WERI-Rb-1 (cell line): Measurements from ENCODE around the gene MICALL2.

Experiments
- DNase-seq: peaks from one replicate; pipeline ENCODE4 v3.0.0-alpha.2; 2020
- H3K27ac ChIP-seq: fragments of 250-450 bp; sonication (Bioruptor Pico); 2 replicates; pipeline ENCODE4 v1.5.1; 2020; ENCODE audit warnings: mild to moderate bottlenecking, moderate library complexity
- H3K27me3 ChIP-seq: fragments of 250-450 bp; sonication (Bioruptor Pico); 2 replicates; pipeline ENCODE4 v1.5.1; 2021; ENCODE audit warnings: mild to moderate bottlenecking, low read depth, moderate library complexity; ENCODE audit not compliant: insufficient read depth, severe bottlenecking
- H3K36me3 ChIP-seq: fragments of 250-450 bp; sonication (Bioruptor Pico); 2 replicates; pipeline ENCODE4 v1.5.1; 2020; ENCODE audit warnings: mild to moderate bottlenecking, moderate library complexity
- H3K4me3 ChIP-seq: 2 replicates; pipeline ENCODE4 v1.5.1; 2011; ENCODE audit warnings: low read depth, mild to moderate bottlenecking, control low read depth, low read length
- H3K9me3 ChIP-seq: fragments of 250-450 bp; sonication (Bioruptor Pico); 2 replicates; pipeline ENCODE4 v1.5.1; 2021; ENCODE audit warnings: mild to moderate bottlenecking, moderate library complexity; ENCODE audit not compliant: severe bottlenecking
- TF ChIP-seq, protein P1 (sequence below): IDR thresholded peaks from 2 replicates; pipeline ENCODE4 v1.5.1; 2011; ENCODE audit warnings: low read depth, mild to moderate bottlenecking, control low read depth, inconsistent platforms, low read length

The MICALL2 gene

DNA sequence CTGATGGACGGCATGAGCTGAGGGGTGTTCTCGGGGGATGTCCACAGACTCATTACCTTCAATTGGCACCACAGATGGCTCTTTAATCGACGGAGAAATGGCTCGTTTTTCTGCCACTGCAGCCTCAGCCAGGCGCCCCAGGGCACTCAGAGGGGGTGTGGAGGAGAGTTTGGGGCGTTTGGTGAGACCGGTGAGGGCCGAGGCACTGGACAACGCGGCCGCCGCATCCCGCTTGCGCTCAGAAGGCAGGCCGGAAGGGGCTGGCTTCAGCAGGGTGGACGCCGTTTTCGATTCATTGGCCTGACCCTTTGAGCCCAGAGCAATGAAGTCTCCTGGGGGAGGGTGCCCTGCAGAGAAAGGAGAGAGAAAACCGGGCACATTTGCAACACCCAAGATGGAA is 43.6 kb upstream of the MICALL2 start:
- Histone ChIP-seq H3K9me3 (no peaks in the 10 kb centered on the region), H3K27me3 (no peaks in the 10 kb centered on the region), H3K4me3 (no peak overlapping the region), H3K27ac (no peak overlapping the region), H3K36me3 (peaks cover 42% of the 10 kb centered on the region)
- TF ChIP-seq, protein P1, sequence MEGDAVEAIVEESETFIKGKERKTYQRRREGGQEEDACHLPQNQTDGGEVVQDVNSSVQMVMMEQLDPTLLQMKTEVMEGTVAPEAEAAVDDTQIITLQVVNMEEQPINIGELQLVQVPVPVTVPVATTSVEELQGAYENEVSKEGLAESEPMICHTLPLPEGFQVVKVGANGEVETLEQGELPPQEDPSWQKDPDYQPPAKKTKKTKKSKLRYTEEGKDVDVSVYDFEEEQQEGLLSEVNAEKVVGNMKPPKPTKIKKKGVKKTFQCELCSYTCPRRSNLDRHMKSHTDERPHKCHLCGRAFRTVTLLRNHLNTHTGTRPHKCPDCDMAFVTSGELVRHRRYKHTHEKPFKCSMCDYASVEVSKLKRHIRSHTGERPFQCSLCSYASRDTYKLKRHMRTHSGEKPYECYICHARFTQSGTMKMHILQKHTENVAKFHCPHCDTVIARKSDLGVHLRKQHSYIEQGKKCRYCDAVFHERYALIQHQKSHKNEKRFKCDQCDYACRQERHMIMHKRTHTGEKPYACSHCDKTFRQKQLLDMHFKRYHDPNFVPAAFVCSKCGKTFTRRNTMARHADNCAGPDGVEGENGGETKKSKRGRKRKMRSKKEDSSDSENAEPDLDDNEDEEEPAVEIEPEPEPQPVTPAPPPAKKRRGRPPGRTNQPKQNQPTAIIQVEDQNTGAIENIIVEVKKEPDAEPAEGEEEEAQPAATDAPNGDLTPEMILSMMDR: no peak
- no peak for DNase-seq

DNA sequence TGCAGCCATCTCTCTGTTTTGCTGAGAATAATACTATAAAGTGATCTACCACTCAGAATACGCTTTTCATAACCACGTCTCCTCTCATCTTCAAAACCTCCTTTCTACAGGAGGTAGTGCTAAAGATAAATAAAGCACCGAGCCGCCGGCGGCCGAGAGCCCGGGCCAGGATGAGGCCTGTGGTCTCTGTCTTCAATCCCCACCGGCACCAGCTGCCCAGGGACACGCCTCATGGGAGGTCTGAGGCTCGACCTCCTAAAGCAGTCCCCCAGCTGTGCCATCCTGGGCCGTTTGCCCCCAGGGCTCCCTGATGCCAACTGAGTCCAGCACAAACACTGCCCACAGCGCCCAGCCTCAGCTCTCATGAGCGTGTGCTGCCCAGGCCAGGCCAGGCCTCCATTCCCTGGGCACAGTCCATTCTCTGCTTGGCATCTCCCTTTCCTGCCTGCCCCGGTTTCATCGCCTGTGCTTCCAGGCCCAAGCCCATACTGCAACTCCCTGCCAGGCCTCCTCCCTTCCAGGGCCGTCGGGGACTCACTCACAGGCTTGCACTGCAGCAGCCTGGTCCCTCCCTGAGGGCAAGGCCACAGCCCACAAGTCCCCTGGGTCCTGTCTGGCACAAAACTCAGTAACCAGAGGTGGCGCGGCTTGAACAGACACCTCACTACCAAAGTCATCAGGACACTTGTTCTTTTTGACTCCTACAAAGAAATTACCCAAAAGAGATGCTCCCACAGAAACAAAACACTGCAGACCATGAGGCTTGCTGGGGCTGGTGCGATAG is 42.4 kb upstream of the MICALL2 start:
- Histone ChIP-seq H3K36me3 (peaks cover 54% of the 10 kb centered on the region), H3K27ac (no peak overlapping the region), H3K27me3 (no peaks in the 10 kb centered on the region), H3K9me3 (no peaks in the 10 kb centered on the region), H3K4me3 (no peak overlapping the region)
- TF ChIP-seq, protein P1: no peak
- DNase-seq: no peak

DNA sequence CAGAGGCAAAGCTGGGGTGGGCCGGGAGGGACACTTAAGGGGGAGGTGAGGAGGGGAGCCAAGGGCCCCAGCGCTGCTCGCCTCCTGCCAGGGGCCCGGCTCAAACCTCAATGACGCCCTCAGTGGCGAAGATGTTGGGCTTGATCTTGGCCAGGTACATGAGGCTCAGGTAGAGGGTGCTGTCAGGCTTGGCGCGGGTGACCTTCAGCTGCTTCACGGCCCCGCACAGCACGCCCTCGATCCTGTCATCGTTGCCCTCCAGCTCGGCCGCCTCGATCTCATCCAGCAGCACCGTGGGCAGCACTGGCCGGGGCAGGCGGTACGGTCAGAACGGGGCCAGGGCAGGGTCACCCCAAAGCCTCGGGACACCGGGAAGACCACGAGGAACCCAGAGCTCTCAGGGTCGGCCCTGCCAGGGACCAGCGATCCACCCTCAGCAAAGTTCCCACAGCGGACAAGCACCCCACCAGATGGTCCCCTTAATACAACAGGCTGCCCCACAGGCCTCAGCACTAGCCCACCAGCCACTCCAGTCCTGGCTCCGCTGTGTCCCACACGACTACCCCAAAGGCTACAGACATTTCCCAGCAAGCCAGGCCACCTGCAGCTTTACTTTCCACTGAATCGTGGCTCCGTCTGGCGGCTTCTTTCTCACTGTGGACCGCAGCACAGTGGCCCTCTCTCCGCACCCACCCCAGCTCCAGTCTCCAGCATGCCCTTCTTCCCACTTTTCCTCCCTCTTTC is 41.0 kb upstream of the MICALL2 start:
- H3K36me3 ChIP-seq: peaks cover 63% of the 10 kb centered on the region
- H3K27me3 ChIP-seq: no peaks in the 10 kb centered on the region
- no peak overlapping the region for H3K4me3 ChIP-seq
- H3K27ac ChIP-seq: no peak overlapping the region
- TF ChIP-seq, protein P1: no peak
- DNase-seq: no peak
- no peaks in the 10 kb centered on the region for H3K9me3 ChIP-seq

DNA sequence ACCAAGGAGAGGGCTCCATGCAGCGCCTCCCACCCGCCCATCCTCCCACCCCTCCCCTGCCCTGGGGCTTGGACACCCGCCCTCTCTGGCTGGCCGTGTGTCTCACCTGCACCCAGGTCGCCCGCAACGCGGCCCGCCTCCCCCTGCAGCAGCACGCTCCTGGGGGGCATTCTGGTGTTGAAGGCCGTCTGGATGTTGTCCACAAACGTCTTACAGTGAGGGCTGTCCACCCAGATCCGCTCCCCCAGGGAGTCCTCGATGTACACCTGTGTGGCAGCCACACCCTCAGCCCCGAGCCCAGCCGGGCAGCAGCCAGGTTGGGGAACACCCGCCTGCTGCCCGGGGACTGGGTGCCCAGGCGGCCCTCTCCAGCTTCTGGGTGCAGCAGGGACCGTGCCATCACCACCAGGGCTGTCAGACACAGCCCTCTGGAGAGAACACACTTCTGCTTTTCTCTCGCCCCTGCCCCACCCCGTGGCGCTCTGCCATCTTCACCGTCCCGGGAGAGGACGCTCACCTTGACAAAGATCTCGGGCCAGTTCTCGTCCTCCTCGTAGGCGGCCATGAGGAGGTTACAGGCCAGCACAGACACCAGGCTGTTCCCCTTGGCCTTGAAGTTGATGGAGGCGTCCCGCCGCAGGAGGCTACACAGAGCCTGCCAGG is 40.2 kb upstream of the MICALL2 start:
- no peak for DNase-seq
- TF ChIP-seq, protein P1: no peak
- Histone ChIP-seq H3K36me3 (peaks cover 66% of the 10 kb centered on the region), H3K9me3 (no peaks in the 10 kb centered on the region), H3K27ac (no peak overlapping the region), H3K4me3 (no peak overlapping the region), H3K27me3 (no peaks in the 10 kb centered on the region)

DNA sequence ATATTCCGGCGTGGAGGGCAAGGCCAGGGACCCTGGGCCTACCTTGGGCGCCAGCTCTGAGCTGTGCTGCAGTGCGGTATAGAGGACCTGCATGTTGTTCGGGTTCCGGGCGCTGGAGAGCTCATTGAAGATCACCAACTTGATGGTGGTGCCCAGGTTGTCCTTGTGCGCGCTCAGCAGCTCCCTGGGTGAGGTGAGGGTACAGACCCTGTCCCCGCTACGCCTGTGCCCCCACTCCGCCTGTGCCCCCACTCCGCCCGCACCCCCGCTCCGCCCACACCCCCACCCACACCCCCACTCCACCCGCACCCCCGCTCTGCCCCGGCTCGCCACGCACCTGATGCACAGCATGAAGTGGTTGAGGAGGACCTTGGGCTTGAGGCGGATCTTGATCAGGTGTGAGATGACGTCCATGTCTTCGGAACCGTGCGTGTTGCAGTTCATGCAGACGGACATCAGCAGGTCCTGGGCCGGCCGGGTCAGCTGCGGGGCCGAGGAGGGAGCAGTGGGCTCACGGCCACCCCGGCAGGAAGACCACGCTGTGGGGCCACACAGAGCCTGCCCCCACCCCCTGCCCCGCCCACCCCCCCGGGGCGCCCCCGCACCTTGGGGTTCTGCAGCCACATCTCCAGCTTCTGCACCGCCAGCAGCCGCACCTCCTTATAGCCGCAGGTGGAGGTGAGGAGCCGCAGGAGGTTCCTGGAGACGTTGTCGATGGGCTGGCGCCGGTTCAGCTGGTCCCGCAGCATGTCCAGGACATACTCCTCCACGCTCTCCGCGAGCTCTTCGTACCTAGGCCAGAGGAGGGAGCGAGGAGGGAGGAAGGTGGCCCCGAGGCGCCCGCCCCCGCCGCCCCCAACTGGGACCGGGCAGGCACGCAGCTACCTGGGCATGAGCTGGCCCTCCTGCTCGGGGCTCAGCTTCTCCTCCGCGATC is 39.4 kb upstream of the MICALL2 start:
- H3K27me3 ChIP-seq: no peaks in the 10 kb centered on the region
- no peak for DNase-seq
- no peaks in the 10 kb centered on the region for H3K9me3 ChIP-seq
- no peak overlapping the region for H3K27ac ChIP-seq
- H3K4me3 ChIP-seq: no peak overlapping the region
- H3K36me3 ChIP-seq: peaks cover 75% of the 10 kb centered on the region
- TF ChIP-seq, protein P1: no peak
